HG02798 (cell line): ENCODE data around the gene ABHD15.

Experiments
- ATAC-seq: cut with Tn5 transposase; IDR thresholded peaks from one replicate; pipeline ENCODE4 v1.9.1; 2021; ENCODE audit warnings: mild to moderate bottlenecking; ENCODE audit not compliant: unreplicated experiment, poor library complexity

The ABHD15 gene

GRCh38 chr17:29549177-29549923 is 17.5 kb downstream of the ABHD15 start:
- no peak for ATAC-seq

- ATAC-seq: no peak
Observed at GRCh38 chr17:29546830-29547229, 20.0 kb downstream of the ABHD15 start.

- no peak for ATAC-seq
Observed at GRCh38 chr17:29546085-29546484, 20.8 kb downstream of the ABHD15 start.

- ATAC-seq: no peak
Observed at GRCh38 chr17:29544066-29544465, 22.8 kb downstream of the ABHD15 start.

- no peak for ATAC-seq
Observed at GRCh38 chr17:29533976-29534375, 32.9 kb downstream of the ABHD15 start.

- no peak for ATAC-seq
Observed at GRCh38 chr17:29526322-29526721, 40.5 kb downstream of the ABHD15 start.

GRCh38 chr17:29524692-29525091 is 42.1 kb downstream of the ABHD15 start:
- ATAC-seq: no peak

- no peak for ATAC-seq
Observed at GRCh38 chr17:29518359-29518758, 48.5 kb downstream of the ABHD15 start.

- no peak for ATAC-seq
Observed at GRCh38 chr17:29514792-29515191, 52.0 kb downstream of the ABHD15 start.

- ATAC-seq: no peak
Observed at GRCh38 chr17:29510953-29511352, 55.9 kb downstream of the ABHD15 start.
